NCI-H1417 (cell line): Measurements from ENCODE around the gene TK2.
A peak's percentile ranks its signal among the peaks of the same experiment; 100 is the strongest.
"Not testable (repeated sequence)": the region's sequence is repeated elsewhere in the genome, so short reads cannot be mapped to it uniquely, and the experiment has no call there.

Experiments used
- DNase-seq, 3 experiments: peaks; one replicate each; lab custom pipeline; 2025; lab: John Stamatoyannopoulos, UW

The TK2 gene

GRCh38 chr16:66549284-66550131 lies at the start of gene TK2:
TSS of gene TK2 (minus strand) at chr16:66550122. CDS start at chr16:66550061, 61 bp downstream.
- DNase-seq = peak; percentile 52 to 86 (median 79)

- DNase-seq = no peak
These were observed 48.2 kb upstream of the TK2 start for GRCh38 chr16:66598111-66598510.

GRCh38 chr16:66596986-66597848 lies 47.3 kb upstream of the TK2 start:
- no peak for DNase-seq

GRCh38 chr16:66596559-66596958 lies 46.6 kb upstream of the TK2 start:
- not testable (repeated sequence) for DNase-seq

- DNase-seq = no peak
These were observed 44.8 kb upstream of the TK2 start for GRCh38 chr16:66594739-66595138.

- no peak for DNase-seq
These were observed 42.9 kb upstream of the TK2 start for GRCh38 chr16:66592814-66593213.

- no peak for DNase-seq
These were observed 42.3 kb upstream of the TK2 start for GRCh38 chr16:66592241-66592640.

- DNase-seq = no peak
These were observed 41.1 kb upstream of the TK2 start for GRCh38 chr16:66591018-66591417.

- no peak for DNase-seq
These were observed 40.4 kb upstream of the TK2 start for GRCh38 chr16:66590322-66590721.

GRCh38 chr16:66588981-66589713 lies 39.2 kb upstream of the TK2 start:
- DNase-seq = no peak

GRCh38 chr16:66587881-66588600 lies 38.1 kb upstream of the TK2 start:
- DNase-seq = no peak

GRCh38 chr16:66585481-66586239 lies 35.7 kb upstream of the TK2 start:
- no peak for DNase-seq

GRCh38 chr16:66581246-66581952 lies 31.5 kb upstream of the TK2 start:
- no peak for DNase-seq

- DNase-seq = no peak
These were observed 30.8 kb upstream of the TK2 start for GRCh38 chr16:66580605-66581209.

GRCh38 chr16:66578651-66579531 lies 29.0 kb upstream of the TK2 start, which contains the start of gene CMTM2:
TSS of gene CMTM2 (plus strand) at chr16:66579463. CDS start at chr16:66579608, 145 bp downstream.
- no peak for DNase-seq

GRCh38 chr16:66576296-66576695 lies 26.4 kb upstream of the TK2 start:
- DNase-seq = no peak

GRCh38 chr16:66575060-66575459 lies 25.1 kb upstream of the TK2 start:
- DNase-seq = no peak

GRCh38 chr16:66574531-66574930 lies 24.6 kb upstream of the TK2 start:
- no peak for DNase-seq

- no peak for DNase-seq
These were observed 24.2 kb upstream of the TK2 start for GRCh38 chr16:66574081-66574480.
